Suprapubic skin (tissue), 4 donors: ENCODE measurements around the gene RALGPS2. TPM values are rescaled to one million over a fixed set of nuclear protein-coding genes. Genes with fewer than 3 reads are reported as not detected.

ENCODE experiments used
- DNase-seq, 2 donors: peaks; one replicate each; pipeline ENCODE4 v3.0.0-alpha.2; 2019; ENCODE audit warnings: low spot score in 2 of 2
- H3K27ac ChIP-seq: fragments of 200-600 bp; sonication (generic); one replicate; pipeline ENCODE4 v1.5.1; 2019
- H3K27me3 ChIP-seq: fragments of 200-600 bp; sonication (generic); one replicate; pipeline ENCODE4 v1.5.1; 2019
- H3K36me3 ChIP-seq: fragments of 200-600 bp; sonication (generic); one replicate; pipeline ENCODE4 v1.5.1; 2019
- H3K4me1 ChIP-seq: fragments of 200-600 bp; sonication (generic); one replicate; pipeline ENCODE4 v1.5.1; 2019
- H3K4me3 ChIP-seq: fragments of 200-600 bp; sonication (generic); one replicate; pipeline ENCODE4 v1.5.1; 2019; ENCODE audit warnings: mild to moderate bottlenecking
- H3K9me3 ChIP-seq: fragments of 200-600 bp; sonication (generic); one replicate; pipeline ENCODE4 v1.5.1; 2019
- CTCF ChIP-seq, 2 donors: fragments of 200-600 bp in 1 of 2; fragments of 450-650 bp in 1 of 2; sonication (generic) in 1 of 2; IDR thresholded peaks; one replicate each; pipeline ENCODE4 v1.5.1; 2016 to 2019; ENCODE audit warnings: antibody characterized with exemption in 2 of 2, mild to moderate bottlenecking in 1 of 2, moderate library complexity in 1 of 2
- EP300 ChIP-seq: sonication (generic); formaldehyde crosslinking; IDR thresholded peaks from one replicate; pipeline ENCODE4 v1.6.1; 2017; ENCODE audit warnings: antibody characterized with exemption
- POLR2A ChIP-seq, 2 donors: fragments of 450-650 bp; IDR thresholded peaks; one replicate each; pipeline ENCODE4 v1.6.1; 2017; ENCODE audit warnings: antibody characterized with exemption in 2 of 2, mild to moderate bottlenecking in 2 of 2, moderate library complexity in 2 of 2
- POLR2AphosphoS5 ChIP-seq, 3 donors: sonication (generic); formaldehyde crosslinking; IDR thresholded peaks; one replicate each; pipeline ENCODE4 v1.6.1; 2017; ENCODE audit warnings: antibody characterized with exemption in 3 of 3
- WGBS: methylation state at CpG from one replicate; pipeline ENCODE4 v1.1.5; 2018; 5-methylcytosine and 5-hydroxymethylcytosine counted together
- total RNA-seq, 4 donors: library from RNA; depleted of rRNA; stranded (reverse); fragments of >200 nt; gene quantifications; one replicate each; pipeline ENCODE4 v1.1.0, GENCODE V29; 2016

Gene RALGPS2
- total RNA-seq, 4 donors from 2014 or later = 16.3 to 47.4 (median 27.8) TPM

- H3K4me1 ChIP-seq = no peaks in the 10 kb centered on the region
- H3K9me3 ChIP-seq = no peaks in the 10 kb centered on the region
- H3K27me3 ChIP-seq = no peaks in the 10 kb centered on the region
- H3K4me3 ChIP-seq = no peak overlapping the region
- no peak overlapping the region for H3K27ac ChIP-seq
- TF ChIP-seq POLR2A (IDR thresholded peaks at IDR 0.05) (no peak), CTCF (IDR thresholded peaks at IDR 0.05) (no peak), POLR2AphosphoS5 (IDR thresholded peaks at IDR 0.05) (no peak), EP300 (no peak)
- DNase-seq = no peak
- H3K36me3 ChIP-seq = peaks cover 16% of the 10 kb centered on the region
- whole genome bisulfite sequencing = 90% methylated on average over 6 of the region's 6 CpGs
Observed at GRCh38 chr1:178918308-178918707, 193.3 kb downstream of the RALGPS2 start.

- TF ChIP-seq EP300 (no peak), CTCF (IDR thresholded peaks at IDR 0.05) (no peak), POLR2A (IDR thresholded peaks at IDR 0.05) (no peak), POLR2AphosphoS5 (IDR thresholded peaks at IDR 0.05) (no peak)
- Histone ChIP-seq H3K27ac (no peak overlapping the region), H3K9me3 (no peaks in the 10 kb centered on the region), H3K27me3 (no peaks in the 10 kb centered on the region), H3K36me3 (peaks cover 12% of the 10 kb centered on the region), H3K4me3 (no peak overlapping the region), H3K4me1 (no peaks in the 10 kb centered on the region)
- no peak for DNase-seq
- 72% methylated on average over 2 of the region's 2 CpGs for WGBS
Observed at GRCh38 chr1:178918955-178919354, 193.9 kb downstream of the RALGPS2 start.

GRCh38 chr1:178919581-178919980, 194.5 kb downstream of the RALGPS2 start:
- H3K9me3 ChIP-seq = no peaks in the 10 kb centered on the region
- H3K36me3 ChIP-seq = peaks cover 11% of the 10 kb centered on the region
- H3K4me1 ChIP-seq = no peaks in the 10 kb centered on the region
- 94% methylated on average over 2 of the region's 2 CpGs for WGBS
- no peak overlapping the region for H3K4me3 ChIP-seq
- no peak for DNase-seq
- no peak overlapping the region for H3K27ac ChIP-seq
- TF ChIP-seq POLR2AphosphoS5 (IDR thresholded peaks at IDR 0.05) (no peak), CTCF (IDR thresholded peaks at IDR 0.05) (no peak), EP300 (no peak), POLR2A (IDR thresholded peaks at IDR 0.05) (no peak)
- H3K27me3 ChIP-seq = no peaks in the 10 kb centered on the region

- no peaks in the 10 kb centered on the region for H3K4me1 ChIP-seq
- H3K27ac ChIP-seq = no peak overlapping the region
- no peak overlapping the region for H3K4me3 ChIP-seq
- H3K36me3 ChIP-seq = peaks cover 4% of the 10 kb centered on the region
- no peak for TF ChIP-seq POLR2AphosphoS5 (IDR thresholded peaks at IDR 0.05)
- TF ChIP-seq EP300 = no peak
- no peak for TF ChIP-seq POLR2A (IDR thresholded peaks at IDR 0.05)
- TF ChIP-seq CTCF (IDR thresholded peaks at IDR 0.05) = no peak
- H3K9me3 ChIP-seq = no peaks in the 10 kb centered on the region
- DNase-seq = no peak
- H3K27me3 ChIP-seq = no peaks in the 10 kb centered on the region
- WGBS = 95% methylated on average over 2 of the region's 2 CpGs
Observed at GRCh38 chr1:178921499-178921898, 196.5 kb downstream of the RALGPS2 start.

GRCh38 chr1:178923512-178923911, 198.5 kb downstream of the RALGPS2 start:
- H3K4me3 ChIP-seq = no peak overlapping the region
- 96% methylated on average over 2 of the region's 2 CpGs for WGBS

More at GRCh38 chr1:178923512-178923911, 198.5 kb downstream of the RALGPS2 start:
- TF ChIP-seq POLR2AphosphoS5 (IDR thresholded peaks at IDR 0.05) = no peak
- TF ChIP-seq CTCF (IDR thresholded peaks at IDR 0.05) = no peak
- TF ChIP-seq EP300 = no peak
- TF ChIP-seq POLR2A (IDR thresholded peaks at IDR 0.05) = no peak
- H3K9me3 ChIP-seq = no peaks in the 10 kb centered on the region
- H3K27ac ChIP-seq = no peak overlapping the region
- H3K27me3 ChIP-seq = no peaks in the 10 kb centered on the region
- DNase-seq = no peak
- no peaks in the 10 kb centered on the region for H3K36me3 ChIP-seq
- H3K4me1 ChIP-seq = no peaks in the 10 kb centered on the region
